Peyer's patch (tissue), 4 donors: Measurements from ENCODE around the gene NRAP.

Experiments
- POLR2A ChIP-seq, 2 donors: fragments of 450-650 bp; IDR thresholded peaks; one replicate each; pipeline ENCODE4 v1.5.1; 2017; ENCODE audit warnings: antibody characterized with exemption in 2 of 2, mild to moderate bottlenecking in 2 of 2, moderate library complexity in 2 of 2
- TF ChIP-seq, protein P1 (sequence below), 6 experiments: fragments of 450-650 bp in 4 of 6; fragments of 200-600 bp in 2 of 6; sonication (generic) in 1 of 6; IDR thresholded peaks; one replicate each; pipeline ENCODE4 v1.5.1; 2017 to 2019; ENCODE audit warnings: antibody characterized with exemption in 6 of 6, mild to moderate bottlenecking in 3 of 6, moderate library complexity in 1 of 6

DNA sequence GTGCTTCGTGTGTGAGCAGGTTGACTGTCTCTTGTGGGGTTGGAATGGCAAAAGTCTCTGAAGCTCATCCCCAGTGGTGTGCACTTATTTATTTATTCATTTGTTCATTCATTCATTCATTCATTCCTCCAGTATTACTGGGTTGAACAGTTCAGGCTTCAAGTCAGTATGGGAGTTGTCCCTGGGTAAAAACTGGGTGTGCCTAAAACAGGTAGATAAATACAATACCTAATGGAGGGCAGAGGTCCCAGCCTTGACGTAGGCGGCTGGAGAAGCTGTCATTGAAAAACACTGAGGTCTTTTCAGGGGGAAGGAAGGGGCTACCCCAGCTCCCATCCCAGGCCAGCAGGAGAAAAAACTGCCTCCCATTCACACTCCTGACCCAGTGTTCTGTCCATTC lies 26.9 kb upstream of the NRAP start:
- TF ChIP-seq, protein P1, sequence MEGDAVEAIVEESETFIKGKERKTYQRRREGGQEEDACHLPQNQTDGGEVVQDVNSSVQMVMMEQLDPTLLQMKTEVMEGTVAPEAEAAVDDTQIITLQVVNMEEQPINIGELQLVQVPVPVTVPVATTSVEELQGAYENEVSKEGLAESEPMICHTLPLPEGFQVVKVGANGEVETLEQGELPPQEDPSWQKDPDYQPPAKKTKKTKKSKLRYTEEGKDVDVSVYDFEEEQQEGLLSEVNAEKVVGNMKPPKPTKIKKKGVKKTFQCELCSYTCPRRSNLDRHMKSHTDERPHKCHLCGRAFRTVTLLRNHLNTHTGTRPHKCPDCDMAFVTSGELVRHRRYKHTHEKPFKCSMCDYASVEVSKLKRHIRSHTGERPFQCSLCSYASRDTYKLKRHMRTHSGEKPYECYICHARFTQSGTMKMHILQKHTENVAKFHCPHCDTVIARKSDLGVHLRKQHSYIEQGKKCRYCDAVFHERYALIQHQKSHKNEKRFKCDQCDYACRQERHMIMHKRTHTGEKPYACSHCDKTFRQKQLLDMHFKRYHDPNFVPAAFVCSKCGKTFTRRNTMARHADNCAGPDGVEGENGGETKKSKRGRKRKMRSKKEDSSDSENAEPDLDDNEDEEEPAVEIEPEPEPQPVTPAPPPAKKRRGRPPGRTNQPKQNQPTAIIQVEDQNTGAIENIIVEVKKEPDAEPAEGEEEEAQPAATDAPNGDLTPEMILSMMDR (IDR thresholded peaks at IDR 0.05), result no peak
- TF ChIP-seq POLR2A (IDR thresholded peaks at IDR 0.05), result no peak
